NCI-H146 treated with DMSO at 0.1 percent for 48 hours (cell line): ENCODE results near the gene CHMP4A.
A peak's percentile ranks its signal among the peaks of the same experiment; 100 is the strongest.
"Not testable (repeated sequence)": the region's sequence is repeated elsewhere in the genome, so short reads cannot be mapped to it uniquely, and the experiment has no call there.

Experiments
- DNase-seq: peaks from one replicate; lab custom pipeline; 2025; ENCODE audit not compliant: unreplicated experiment; lab: John Stamatoyannopoulos, UW

CHMP4A gene

DNA sequence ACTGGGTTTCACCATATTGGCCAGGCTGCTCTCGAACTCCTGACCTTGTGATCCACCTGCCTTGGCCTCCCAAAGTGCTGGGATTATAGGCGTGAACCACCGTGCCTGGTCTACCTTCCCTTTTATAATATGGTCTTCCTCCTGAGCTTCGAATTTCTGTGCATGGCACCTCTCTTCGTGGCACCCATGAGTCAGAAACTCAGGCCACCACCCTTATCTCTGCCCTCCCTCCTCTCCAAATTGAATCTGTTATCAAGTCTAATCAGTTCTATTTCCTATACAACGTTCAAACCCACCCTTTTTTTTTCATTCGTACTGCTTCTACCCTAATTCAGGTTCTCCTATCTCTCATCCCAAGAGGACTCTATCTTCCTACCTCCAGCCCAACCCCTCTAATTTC lies 34.1 kb upstream of the CHMP4A start:
- DNase-seq, result no peak

DNA sequence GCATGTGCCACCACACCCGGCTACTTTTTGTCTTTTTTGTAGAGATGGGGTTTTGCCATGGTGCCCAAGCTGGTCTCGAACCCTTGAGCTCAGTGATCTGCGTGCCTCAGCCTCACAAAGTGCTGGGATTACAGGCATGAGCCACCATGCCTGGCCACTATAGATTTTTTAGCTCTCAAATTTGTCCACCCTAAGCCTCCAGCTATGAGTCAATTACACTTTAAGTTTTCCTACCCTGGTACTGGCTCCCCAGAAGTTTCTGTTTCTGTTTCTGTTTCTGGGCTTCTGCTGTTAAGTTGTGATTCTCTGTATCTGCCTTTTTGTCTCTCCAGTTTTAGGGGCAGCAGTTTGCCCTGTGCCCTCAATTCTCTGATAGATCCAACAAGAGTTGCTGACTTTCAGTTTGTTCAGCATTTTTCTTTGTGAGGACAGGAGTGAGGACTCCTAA lies 33.5 kb upstream of the CHMP4A start:
- DNase-seq, result no peak

DNA sequence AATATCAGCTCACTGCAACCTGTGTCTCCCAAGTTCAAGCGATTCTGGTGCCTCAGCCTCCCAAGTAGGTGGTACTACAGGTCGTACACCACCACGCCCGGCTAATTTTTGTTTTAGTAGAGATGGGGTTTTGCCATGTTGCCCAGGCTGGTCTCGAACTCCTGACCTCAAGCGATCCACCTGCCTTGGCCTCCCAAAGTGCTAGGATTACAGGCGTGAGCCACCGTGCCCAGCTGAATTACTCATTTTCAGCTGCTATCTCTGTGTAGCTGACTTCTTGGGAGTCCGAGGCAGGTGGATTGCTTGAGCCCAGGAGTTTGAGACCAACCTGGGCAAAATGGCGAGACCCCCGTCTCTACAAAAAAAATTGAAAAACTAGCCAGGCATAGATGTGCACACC lies 32.1 kb upstream of the CHMP4A start:
- not testable (repeated sequence) for DNase-seq

DNA sequence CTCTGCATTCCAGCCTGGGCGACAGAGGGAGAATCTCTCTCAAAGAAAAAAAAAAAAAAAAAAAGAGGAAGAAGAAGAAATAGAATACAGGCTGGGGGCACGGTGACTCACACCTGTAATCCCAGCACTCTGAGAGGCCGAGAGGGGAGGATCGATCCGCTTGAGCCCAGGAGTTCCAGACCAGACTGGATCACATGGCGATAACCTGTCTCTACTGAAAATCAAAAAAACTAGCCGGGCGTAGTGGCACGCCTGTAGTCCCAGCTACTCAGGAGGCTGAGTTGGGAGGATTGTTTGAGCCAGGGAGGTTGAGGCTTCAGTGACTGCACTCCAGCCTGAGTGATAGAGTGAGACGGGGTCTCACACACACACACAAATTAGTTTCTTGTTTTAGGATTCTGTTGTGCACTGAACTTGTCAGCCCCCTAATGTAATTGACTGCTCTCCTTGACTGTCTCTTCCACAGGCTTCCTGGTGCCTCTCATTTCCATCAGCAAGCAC lies 30.1 kb upstream of the CHMP4A start:
- peak; percentile 19 for DNase-seq

DNA sequence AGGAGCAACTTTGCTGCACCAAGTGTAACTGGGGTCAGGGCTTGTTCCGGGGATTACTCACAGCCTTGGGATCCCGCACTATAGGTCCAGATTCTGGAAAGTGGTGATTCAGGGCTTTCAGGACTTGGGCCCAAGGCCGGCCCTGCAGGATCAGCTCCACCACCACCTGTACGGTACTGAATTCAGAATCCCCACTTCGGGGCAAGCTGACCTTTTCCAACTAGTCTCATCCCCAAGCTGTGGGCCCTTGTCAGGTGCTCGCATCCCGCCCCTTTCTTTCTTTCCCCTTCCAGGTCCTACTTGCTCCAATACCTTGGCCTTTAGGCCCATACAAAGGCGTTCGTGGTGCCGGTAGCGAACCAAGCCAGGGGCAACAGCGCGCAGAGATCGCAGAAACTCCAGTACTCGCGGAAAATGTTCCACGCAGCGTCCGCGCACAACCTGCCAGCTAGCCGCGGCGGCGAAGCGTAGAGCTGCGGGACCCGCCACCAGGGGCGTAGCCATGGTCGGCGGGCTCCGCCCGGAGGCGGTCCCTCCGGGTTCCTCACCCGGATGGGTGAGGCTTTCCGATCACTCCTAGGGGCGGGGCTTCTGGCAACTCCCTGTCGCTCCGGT lies 28.6 kb upstream of the CHMP4A start:
- DNase-seq, result no peak

DNA sequence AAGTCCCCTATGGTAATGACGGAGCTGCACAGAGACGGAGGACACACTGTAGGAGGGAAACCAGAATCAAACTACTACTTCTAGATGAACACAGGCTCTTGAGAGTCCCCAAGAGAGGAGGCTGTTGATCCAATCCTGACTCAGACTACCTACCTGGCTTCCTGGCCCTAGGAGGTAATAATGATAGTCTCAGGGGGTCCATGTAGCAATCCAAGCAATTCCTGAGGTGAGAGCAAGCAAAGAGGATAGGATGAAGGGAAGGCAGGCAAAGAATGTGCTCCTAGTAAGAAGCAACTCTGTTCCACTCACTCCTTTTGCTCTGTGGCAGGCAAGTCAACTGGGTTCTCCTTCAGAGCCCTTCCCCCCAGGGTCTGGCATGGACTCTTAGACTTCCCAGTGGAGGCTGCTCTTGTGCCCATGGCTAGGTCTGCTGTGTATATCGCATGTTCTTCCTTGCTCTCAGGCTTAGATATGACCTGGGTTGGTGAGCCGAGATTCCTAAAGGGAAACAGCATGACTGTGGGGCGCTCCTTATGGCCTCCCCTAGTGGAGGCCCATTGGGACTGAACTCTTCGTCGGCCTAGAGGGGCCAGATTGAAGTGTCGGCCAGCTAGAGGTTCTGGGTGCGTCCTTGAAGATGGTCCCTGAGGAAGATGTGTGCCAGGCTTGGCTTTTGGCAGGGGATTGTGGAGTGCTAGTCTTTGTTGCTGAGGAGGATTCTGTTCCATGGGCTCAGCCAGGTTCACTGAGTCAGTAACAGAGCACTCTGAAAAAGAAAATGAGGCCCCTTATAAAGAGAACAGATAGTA lies 27.0 kb upstream of the CHMP4A start:
- no peak for DNase-seq

DNA sequence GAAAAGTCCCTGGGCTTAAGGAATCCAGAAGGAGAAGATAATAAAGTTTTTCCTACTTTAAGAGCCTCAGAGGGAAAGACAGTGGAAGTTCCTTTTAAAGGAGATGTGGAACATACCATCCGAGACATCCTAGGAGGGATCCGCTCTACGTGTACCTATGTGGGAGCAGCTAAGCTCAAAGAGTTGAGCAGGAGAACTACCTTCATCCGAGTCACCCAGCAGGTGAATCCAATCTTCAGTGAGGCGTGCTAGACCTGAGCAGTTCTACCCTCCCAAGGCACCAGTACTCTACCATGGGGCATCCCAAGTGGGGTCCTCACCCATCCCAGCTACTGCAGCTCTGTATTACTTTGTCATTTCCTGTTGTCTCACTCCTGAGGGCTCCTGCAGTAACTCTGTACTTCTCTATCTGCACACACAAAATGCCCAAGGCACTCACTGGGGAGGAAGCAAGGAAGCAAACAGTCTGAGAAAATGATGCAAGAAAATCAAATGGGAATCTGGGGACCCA lies 25.3 kb upstream of the CHMP4A start:
- DNase-seq, result no peak

DNA sequence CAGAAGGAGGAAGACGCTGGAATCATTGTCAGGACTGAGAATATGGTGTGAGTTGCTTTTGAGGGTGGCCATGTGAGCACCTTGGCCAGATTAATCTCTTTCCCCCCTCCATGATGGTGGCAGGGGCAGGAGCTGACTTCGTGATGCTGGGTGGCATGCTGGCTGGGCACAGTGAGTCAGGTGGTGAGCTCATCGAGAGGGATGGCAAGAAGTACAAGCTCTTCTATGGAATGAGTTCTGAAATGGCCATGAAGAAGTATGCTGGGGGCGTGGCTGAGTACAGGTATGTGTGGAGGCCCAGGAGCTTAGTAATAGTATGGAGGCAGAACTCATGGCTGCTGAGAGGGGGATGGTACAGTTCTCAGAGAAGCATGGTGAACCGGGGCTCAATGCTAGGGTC lies 24.8 kb upstream of the CHMP4A start:
- no peak for DNase-seq

DNA sequence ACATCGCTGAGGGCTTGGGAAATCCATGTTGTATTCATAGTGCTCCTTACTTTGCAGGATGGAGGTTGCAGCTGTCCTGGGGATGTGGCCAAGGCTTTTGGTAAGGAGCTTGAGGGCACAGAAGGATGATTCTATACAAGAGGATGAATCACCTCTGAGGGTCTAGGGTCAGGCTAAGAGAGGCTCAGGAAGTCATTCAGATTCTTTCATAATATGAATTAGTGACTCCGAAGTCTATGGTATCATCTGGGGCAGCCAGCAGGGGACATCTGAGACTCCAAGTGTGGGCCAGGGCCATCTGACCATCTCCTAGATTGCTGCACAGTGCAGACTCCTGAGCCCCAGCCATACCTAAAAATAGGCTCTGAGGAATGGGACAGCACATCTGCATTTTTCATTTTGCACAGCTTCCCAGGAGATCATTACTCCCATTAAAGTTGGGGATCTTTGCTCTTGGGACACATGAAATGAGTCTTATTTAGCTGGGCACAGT lies 24.2 kb upstream of the CHMP4A start:
- no peak for DNase-seq

DNA sequence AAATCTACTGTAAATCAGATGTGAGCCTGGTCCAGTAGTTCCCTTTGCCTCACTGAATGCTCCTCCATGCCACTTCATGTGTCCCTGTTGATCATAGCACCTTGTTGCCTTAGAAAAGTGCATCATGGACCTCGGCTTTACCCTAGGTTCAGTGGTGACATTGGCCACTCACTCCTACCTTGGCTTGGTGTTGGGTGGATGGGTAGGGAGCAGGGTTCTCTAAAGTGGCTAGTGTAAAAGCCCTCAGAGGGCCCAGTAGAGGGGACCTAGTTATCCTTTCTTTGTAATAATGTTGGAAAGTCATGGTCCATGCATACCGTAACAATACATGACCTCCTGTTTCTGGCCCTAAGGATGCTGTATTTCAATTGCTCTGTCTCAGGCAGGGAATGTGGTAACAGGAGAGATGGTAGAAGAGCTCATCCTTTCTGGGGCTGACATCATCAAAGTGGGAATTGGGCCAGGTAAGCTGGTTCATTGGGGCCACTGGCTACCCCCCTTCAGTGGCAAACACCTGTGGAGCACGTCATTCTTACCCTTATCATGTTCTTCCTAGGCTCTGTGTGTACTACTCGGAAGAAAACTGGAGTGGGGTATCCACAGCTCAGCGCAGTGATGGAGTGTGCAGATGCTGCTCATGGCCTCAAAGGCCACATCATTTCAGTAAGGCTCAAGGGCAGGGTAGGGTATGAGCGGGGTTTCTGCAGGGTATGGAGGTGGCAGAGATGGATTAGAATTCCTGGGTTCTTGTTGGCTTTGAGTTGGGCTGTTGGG lies 23.6 kb upstream of the CHMP4A start:
- DNase-seq, result no peak

DNA sequence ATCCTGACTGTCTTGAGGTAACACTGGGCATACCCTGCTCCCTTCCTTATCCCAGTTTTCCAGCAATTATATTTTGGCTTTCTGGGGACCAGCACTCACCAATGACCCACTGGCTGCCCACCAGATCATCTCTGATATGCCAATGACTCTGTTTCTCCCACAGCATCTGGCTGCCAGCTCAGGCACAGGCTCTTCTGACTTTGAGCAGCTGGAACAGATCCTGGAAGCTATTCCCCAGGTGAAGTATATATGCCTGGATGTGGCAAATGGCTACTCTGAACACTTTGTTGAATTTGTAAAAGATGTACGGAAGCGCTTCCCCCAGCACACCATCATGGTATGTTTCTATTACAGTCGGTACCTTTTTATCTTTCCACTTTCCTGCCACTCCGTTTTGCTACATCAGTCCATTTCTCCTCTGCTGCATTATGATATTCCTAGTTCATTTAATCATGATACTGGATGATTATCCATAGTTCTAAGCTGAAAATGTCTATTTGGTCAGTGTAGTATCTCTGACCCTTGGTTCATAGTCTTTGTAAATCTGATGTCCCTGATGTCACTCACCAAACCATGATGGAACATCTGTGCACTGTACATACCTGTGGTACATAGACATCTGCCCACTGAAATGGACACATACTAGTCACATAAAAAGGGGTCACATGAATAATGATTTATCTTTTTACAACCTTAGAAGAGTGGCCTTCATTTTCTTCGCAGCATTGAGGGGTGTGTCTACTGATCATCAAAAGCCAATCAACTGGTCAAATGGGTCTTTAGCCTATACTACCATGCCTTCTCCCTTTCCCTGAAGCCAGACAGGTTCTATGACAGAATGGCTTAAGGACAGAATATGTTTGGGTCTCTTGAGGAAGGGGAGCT lies 22.8 kb upstream of the CHMP4A start:
- no peak for DNase-seq

DNA sequence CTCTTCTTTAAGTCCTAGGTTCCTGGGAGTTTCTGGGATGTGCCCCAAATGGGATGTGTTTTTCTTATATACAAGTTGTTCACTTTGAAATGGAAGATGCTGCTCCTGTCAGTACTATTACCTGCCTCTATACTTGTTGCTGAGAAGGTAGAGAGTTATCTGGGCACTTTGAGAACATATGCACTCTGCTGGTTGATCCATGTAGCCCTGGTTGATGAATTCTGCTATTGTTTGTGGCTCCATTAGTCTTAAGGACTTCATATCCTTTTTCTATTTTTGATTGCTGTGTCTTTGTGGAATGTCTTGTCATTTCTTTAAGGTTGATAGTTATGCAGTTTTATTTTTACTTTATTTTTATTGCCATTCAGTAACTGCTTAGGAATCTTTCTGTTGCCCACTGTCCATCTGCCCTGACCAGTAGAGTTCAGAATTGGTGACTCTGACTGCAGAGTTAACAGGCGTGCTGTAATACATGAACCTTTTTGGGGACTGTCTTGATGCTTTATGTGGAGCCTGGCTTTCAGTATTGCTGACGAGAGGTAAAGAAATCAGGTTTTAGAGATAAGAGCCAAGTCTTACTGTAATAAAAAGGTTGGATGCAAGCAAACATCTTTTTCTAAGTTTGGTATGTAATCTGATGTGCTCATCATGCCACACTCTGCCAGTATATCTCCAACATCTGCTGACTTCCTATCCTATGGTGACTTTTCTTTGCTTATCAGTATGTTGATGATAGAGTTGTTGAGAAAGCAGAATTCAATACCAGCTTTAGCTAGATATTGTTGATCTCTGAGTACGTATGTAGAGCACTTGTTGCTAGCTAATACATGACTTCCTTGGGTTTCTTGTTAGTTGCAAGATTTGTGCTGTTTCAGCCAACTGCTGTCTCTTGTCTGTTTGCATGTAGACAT lies 21.1 kb upstream of the CHMP4A start:
- no peak for DNase-seq

DNA sequence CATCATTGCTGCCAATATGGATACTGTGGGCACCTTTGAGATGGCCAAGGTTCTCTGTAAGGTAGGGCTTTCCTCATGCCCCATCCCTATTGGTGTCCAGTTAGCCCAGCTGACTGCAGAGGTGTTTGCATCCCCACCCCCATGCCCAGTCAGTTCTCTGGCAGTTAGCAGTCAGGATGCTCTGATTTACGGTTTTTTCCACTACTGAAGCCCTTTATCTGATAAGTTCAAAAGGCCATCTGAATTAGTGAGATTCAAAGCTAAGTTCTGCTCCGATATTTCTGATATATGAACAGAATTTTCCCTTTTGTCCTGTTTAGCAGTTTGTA lies 20.2 kb upstream of the CHMP4A start:
- DNase-seq, result no peak

DNA sequence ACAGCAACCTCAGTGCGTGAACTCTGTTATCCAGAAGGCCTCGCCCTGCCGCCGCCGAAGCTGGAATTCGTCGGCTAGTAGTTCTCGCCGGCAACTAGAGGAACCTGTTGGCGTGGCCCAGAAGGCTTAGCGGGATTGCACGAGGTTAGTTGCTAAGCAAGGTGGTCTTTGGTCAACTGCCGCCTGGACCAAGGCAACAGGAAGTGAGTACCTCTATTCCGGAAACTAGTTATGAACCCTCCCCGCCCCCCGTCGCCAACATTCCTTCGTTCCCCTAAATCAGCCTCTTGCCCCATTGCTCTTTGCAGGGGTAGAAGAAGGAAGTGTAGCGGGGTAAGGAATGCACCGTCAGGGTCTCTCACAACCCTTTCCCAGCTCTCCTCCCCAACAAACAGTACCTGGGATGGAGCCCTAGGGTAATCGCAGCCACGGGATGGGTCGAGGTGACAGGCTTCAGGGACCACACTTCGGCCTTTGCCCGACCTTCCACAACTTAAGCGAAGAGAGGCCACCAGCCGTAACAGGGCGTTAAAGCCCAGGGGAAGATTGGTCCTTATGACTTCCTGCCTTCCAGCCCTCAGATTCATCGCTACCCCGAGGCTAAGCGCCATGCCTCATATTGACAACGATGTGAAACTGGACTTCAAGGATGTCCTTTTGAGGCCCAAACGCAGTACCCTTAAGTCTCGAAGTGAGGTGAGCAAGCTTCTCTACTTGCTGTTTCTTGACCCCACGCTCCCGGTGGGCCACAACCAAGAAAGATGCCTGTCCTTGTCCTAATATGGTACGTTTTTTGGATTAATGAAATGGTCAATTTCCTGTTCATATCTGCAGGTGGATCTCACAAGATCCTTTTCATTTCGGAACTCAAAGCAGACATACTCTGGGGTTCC lies 19.6 kb upstream of the CHMP4A start, which contains the start of gene GMPR2:
Gene GMPR2 (plus strand): TSS at position 285 of the 893 bp plus-strand sequence. CDS start 325 bp downstream, at position 610.
- DNase-seq, result no peak

DNA sequence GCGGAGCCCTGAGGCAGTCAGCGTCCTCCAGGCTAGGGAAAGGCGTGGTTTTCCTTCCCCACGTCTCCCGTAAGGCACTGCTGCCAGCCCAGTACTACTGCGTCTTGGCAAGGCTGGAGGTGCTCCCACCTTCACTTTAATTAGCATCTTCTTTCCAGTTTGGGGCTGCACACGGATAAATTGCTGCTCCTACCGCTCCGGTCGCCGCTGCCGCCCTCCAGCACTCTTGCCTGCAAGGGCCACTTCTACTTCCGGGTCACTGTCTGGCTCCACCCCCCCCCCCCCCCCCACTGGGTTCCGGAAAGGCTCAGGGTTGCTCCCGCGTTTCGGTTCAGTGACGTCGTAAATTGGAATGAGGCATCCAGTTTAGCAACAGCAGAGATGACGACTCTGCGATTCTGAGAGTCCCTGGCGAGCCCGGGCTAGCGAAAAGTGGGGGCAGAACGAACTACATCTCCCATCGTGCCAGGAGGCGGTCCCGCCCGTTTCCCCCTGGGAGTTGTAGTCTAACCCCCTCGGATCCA lies 18.9 kb upstream of the CHMP4A start, which contains the start of gene NEDD8:
Gene NEDD8 (minus strand): TSS at position 247 of the 524 bp plus-strand sequence. CDS start 100 bp downstream, at position 147.
- DNase-seq, result peak; percentile 71

DNA sequence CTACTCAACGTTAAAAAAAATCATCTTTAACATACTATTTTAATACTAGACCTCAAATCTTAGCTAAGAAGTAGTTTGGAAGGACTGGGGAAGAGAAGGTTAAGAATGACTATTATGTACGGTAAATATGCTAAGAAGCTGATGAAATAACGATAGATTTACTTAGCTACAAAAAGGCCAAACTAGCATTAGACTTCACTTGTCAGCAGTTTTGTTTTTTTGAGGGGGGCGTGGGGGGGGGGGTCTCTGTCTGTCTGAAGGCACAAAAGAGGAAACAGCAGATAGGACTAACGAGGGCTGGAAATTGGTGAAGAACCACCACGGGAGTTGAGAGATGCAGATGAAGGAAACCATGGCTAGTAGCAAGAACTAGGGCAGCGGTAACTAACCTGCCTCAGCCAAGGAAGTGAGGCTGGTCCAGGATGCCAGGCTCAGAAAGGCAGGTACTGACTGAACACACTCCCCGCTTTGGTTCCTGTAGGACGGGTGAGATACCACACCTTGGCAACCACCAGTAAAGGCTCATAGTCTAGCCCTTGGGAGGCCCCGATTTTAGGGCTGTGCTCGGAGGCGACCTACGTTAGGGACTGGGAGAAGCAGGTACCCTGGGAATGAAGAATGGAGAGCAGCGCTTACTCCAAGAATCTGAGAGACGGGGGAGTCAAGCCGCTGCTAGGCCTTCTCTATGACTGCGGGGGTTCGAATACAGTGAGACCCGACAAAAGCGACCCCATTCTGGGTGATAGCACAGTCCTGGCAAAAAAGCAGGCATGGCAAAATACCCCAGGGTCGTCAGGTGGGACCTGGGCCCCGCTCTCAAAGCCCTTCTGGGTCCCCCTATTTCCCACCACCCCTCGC lies 18.2 kb upstream of the CHMP4A start:
- peak; percentile 5 for DNase-seq

DNA sequence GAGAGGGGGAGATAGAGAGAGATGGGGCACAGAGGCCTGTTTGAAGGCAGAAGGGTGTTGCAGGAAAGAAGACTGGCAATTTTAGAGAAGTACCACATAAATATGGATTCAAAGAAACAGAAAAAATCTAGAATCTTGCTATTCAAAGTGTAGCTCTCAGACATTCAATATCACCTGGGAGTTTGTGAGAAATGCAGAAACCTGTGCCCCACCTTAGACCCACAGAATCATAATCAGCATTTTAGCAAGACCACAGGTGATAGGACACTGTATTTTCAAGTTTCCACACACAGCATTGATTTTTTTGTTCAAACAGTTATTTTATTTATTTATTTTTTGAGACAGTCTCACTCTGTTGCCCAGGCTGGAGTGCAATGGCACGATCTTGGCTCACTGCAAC lies 15.6 kb upstream of the CHMP4A start:
- DNase-seq, result no peak
